PC-3 (cell line): Measurements from ENCODE around the gene GNAZ.

Source experiments
- CTCF ChIP-seq: fragments of 300-600 bp; sonication (generic); conservative IDR thresholded peaks from 2 replicates; pipeline ENCODE4 v1.5.1; 2017; ENCODE audit warnings: antibody characterized with exemption, low read depth, mild to moderate bottlenecking, low read length
- EZH2 ChIP-seq: fragments of 300-600 bp; sonication (generic); IDR thresholded peaks from one replicate; pipeline ENCODE4 v1.6.1; 2017; ENCODE audit warnings: antibody characterized with exemption, mild to moderate bottlenecking, low read length; ENCODE audit not compliant: unreplicated experiment
- EZH2phosphoT487 ChIP-seq: fragments of 300-600 bp; sonication (generic); IDR thresholded peaks from 2 replicates; pipeline ENCODE4 v1.6.1; 2018; ENCODE audit warnings: mild to moderate bottlenecking, antibody characterized with exemption, low read length, borderline replicate concordance

- TF ChIP-seq CTCF (no peak), EZH2phosphoT487 (no peak), EZH2 (no peak)
These were observed 93.3 kb downstream of the GNAZ start for GRCh38 chr22:23163665-23164064.
